GM19351 (cell line): ENCODE data around the gene PIK3C3.

Source experiments
- ATAC-seq: cut with Tn5 transposase; IDR thresholded peaks from one replicate; pipeline ENCODE4 v1.9.1; 2021; ENCODE audit warnings: mild to moderate bottlenecking, moderate library complexity; ENCODE audit not compliant: unreplicated experiment

The PIK3C3 gene

DNA sequence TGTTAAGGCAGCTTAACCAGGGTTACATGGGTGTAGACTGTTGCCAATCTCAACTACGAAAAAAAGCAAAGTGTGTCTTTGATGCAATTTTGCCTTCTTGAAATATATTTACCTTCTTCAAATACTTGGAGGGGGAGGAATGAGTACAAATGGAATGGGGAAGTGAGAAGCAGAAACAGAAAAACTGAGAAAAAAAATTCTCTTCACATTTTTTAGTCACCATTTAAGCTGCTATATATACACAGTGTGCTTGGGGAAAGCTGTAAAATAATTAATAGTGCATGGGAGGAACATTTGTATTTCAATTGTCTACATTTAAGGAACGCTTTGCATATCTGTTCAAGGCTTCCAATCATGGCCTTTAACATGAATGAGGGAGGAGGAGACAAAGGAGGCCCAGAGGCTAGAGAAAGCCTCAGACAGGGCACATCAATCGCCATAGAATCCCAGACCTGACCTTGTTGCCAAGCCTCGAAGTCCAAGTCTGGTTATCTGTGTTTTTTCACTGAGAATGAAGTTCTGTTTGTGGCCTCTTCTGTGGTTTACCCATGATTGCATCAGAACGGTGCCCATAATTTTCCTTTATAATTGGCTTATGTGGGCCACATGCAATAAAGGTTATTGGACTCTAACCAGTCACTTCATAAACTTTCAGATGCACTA is 158.6 kb downstream of the PIK3C3 start:
- peak; percentile 57 for ATAC-seq

DNA sequence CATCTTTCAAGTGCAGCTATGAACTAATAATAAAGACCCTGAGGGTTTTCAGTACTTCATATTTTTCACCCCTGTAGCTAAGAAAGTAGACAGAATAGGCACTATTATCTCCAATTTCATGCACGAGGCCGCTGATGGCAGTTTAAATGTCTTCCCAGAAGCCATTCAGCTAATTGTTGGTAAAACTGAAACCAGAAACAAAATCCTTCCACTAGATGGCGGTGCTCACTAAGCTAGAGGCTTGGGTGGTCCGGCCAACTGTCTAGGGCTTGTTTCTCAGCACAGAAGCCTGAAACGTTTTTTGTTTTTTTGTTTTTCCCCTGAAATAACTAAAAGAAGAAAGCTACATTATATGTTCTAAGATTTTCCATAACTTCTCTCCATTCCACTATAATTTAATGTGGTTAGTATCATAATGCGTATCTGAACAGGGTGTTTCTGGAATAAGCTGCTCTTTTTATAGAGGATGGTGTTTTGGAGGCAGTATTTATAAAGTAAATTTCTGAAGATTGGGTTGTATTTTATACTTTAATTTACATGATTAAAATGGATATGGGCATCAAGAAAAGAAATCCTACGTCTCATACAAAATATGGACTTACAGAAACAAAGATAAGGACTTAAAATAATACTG is 159.4 kb downstream of the PIK3C3 start:
- peak; percentile 84 for ATAC-seq

DNA sequence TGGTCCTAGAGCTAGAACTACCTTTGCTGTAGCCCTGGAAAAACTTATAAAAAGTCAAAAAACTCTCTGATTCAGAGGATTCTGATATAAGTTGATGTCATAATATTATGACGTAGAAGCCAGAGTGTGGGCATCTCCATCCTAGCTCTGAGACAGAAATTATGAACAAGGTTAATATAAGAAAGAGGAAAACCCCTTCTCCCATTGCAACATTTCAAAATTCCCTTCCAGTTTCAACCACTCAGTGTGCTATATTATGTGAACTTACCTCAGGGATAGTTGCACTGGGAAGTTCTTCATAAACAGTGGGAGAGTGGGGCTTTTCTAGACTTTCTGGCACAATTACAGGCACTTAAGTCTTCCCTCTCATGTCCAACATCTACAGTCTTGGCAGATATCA is 171.6 kb downstream of the PIK3C3 start:
- ATAC-seq, result no peak

DNA sequence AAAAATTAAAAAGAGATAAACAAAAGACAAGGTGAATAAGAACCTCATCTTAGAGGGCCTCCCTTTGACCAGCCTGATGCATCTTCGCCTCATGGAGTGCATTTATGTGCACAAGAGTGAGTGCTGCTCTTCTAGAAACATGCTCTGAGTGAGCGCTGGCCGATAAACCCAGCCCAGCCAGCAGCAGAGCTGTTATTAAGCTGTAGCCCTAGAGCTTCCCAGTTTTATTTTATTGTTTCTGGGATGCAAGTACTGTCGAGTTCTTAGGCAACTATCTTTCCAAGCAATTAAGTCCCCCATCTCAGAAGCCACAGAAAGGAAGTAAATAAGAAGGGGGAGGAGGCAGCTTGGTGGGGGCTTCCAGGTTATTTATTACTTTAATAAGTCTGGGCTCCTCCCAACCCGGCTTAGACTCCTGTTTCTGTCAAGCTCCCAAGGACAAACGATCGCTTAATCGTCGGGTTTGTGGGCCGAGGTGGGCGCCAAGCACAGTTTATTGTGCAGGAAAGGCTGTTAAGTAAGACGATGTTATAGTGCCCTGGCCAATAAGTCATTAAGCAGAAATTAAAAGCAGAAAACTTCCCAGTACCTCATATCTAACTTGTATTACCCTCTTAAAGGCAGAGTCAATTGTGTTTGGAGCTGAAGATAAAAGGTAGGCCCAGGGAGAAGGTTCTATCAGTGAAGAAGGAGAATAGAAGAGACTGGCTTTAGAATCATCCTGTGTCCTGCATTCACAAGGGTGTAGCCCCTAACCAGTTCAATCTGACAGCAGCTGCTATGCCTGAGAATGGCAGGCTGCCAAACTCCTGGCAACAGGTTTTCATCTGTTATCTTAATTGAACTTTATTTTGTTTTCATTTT is 176.3 kb downstream of the PIK3C3 start:
- ATAC-seq, result no peak

DNA sequence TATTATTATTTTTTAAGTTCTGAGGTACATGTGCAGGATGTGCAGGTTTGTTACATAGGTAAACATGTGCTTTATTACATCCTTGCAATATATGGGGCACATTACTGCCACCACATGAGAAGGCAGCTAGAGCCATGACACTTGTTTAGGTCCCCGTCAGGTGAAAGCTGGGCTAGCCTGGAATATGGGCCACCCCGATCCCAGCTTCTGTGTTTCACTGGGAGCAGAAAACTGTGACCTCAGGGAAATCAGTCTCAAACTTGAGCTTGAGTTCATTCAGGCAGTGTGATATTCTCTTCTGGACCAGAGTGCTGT is 176.9 kb downstream of the PIK3C3 start:
- ATAC-seq, result no peak
